ENCODE measurements around the gene SMARCD2.
A peak's percentile ranks its signal among the peaks of the same experiment; 100 is the strongest.
"Not testable (repeated sequence)": the region's sequence is repeated elsewhere in the genome, so short reads cannot be mapped to it uniquely, and the experiment has no call there.

The SMARCD2 gene

DNA sequence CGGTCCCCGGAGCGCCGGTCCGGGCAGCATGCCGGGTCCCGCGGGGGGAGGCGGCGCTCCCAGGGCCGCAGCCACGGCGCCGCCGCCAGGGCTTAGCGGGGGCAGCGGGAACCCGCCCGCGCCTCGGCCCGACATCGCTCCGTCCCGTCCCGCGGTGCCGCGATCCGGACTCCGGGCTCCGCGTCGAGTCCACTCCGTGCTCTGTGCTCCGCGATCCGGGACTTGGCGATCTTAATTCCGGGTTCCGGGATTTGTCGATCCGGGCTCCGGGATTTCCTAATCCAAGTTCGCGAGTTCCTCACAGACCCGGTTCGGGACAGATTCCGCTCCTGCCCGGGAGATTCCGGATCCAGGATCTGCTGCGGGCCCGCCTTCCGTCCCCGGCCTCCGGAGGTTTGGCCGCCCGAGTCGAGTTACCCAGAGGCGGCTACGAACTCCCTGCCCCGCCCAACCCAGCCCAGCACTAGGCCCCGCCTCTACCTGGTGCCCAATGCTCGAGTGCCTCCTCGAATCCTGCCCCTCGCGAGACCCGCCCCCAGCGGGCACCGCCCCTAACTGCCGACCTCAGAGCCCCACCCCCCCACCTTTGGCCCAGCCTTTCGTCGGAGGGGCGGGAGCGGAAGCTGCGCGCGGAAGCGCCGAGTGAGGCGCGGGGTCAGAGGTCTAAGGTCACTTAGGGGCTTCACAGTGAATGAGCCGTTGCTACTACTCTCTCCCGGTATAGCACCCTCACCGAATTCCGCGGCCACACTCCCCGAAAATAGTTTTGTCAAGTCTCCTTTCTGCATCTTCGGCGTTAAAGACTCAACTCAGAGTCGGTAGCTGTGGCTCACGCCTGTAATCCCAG is at the start of gene SMARCD2:
SMARCD2 (minus strand) TSS at position 146 of the 847 bp plus-strand sequence; CDS start at position 135, 11 bp downstream.
- peak; percentile 97 for DNase-seq

DNA sequence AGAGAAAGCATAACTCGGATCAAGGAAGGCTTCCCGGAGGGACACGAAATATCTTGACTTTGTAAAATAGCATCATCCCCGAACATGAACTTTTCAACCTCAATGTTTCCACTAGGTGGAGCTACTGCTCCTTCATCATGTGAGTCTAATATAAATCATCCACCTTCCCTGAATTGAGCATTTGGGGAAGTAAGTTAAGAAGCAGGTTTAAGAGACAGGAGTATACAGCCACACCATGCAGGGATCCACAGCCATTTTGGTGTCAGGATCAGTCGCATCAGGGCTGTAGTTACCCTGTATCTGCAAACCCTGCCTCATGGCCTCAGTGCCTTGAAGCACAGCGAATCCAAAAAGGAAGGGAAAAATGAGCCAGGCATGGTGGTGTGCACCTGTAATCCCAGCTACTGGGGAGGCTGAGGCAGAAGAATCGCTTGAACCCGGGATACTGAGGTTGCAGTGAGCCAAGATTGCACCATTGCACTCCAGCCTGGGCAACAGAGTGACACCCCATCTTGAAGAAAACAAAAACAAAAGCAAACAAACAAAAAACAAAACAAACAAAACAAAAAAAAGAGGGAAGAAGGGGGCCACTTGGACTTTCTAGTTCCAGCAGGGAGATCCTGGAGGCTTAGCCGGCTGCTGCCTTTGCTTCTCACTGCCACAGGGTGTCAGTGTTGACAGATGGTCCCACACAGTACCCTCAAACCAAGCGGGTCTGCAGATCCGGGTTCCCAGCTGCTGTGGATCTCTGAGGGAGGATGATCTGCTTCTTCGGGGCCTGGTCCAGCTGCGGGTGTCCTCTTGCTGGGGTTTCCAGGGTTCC is 46.8 kb upstream of the SMARCD2 start:
- peak; percentile 48 for DNase-seq

DNA sequence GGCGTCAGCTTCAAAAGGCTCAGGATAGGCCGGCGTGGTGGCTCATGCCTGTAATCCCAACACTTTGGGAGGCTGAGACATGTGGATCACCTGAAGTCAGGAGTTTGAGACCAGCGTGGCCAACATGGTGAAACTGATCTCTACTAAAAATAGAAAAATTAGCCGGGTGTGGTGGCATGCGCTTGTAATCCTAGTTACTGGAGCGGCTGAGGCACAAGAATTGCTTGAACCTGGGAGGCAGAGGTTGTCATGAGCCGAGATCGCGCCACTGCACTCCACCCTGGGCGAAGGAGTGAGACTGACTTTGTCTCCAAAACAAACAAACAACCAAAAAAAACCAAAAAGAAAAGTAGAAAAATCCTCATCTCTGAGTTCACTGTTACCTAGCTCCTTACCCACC is 42.6 kb upstream of the SMARCD2 start:
- not testable (repeated sequence) for DNase-seq

GRCh38 chr17:63882626-63883126 is 40.2 kb upstream of the SMARCD2 start:
- not testable (repeated sequence) for DNase-seq

DNA sequence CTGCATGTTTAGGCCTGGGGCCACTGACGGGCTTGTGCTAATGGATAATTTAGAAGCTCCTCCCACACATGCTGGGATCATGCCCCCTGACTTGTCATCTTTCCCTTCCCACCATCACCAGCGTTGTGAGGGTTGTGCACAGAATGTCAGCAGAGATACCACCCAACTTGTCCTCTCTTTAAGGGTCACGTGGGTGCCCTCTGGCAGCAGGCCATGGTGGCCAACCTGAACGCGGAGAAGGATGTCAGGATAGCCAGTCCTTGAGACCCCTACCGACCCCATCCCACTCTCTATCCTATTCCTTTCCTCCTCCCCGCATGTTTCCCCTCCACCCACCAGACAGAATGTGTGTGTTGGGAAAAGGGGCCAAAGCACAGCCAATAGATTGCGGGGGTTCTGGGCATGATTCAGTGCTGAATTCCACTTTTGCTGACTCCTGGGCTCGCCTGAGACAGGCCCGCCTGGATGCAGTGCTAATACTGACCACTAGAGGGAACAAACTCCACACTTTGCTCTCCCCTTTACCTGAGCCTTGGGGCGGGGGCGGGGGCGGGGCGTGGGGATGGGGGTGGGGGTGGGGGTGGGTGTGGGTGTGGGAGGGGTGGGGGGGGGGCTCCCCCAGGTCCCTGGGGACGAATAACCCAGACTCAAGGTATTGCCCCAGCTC is 39.6 kb upstream of the SMARCD2 start, which contains the start of gene GH2:
GH2 (minus strand) TSS at position 10 of the 667 bp plus-strand sequence. CDS start 143 bp downstream, outside the sequence.
- peak; percentile 44 for DNase-seq

DNA sequence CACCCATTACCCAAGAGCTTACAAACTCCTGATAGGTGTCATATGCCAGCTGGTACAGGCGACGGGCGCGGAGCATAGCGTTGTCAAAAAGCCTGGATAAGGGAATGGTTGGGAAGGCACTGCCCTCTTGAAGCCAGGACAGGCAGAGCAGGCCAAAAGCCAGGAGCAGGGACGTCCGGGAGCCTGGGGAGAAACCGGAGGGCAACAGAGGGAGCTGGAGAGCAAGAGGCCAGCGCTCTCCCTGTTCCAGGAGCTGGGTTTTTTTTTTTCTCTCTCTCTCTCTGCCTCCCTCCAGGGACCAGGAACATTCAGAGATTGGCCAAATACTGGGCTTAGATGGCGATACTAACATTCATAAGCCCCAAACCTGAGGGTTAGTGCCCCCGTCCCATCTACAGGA is 38.9 kb upstream of the SMARCD2 start:
- not testable (repeated sequence) for DNase-seq

GRCh38 chr17:63880706-63881105 is 38.2 kb upstream of the SMARCD2 start:
- no peak for DNase-seq

- DNase-seq = not testable (repeated sequence)
Observed at GRCh38 chr17:63878413-63878812, 35.9 kb upstream of the SMARCD2 start.

DNA sequence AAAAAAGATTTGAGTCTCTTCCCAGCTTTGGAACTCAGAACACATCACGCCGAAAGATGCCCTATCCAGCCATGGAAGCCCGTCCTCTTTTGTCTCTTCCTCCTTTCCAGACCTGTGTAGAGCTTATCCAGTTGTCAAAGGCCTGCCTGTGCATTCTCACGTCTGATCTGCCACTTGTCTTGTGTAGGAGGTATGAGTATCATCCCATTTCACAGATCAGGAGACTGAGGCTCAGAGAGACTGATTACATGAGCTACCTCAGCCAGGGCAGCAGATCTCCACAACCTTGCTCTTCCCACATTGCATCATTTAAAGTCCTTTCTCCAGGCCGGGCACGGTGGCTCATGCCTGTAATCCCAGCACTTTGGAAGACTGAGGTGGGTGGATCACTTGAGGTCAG is 32.2 kb upstream of the SMARCD2 start:
- not testable (repeated sequence) for DNase-seq

GRCh38 chr17:63874061-63874626 is 31.7 kb upstream of the SMARCD2 start:
- not testable (repeated sequence) for DNase-seq

- DNase-seq = not testable (repeated sequence)
Observed at GRCh38 chr17:63873577-63873976, 31.1 kb upstream of the SMARCD2 start, which contains the start of gene CSH2. Gene CSH2, minus strand, starts transcription at chr17:63873677. Its CDS starts 63 bp downstream, at chr17:63873614.

- not testable (repeated sequence) for DNase-seq
Observed at GRCh38 chr17:63871646-63872365, 29.3 kb upstream of the SMARCD2 start.

- not testable (repeated sequence) for DNase-seq
Observed at GRCh38 chr17:63870292-63870665, 27.8 kb upstream of the SMARCD2 start.

- not testable (repeated sequence) for DNase-seq
Observed at GRCh38 chr17:63869491-63870291, 27.2 kb upstream of the SMARCD2 start.

- not testable (repeated sequence) for DNase-seq
Observed at GRCh38 chr17:63866625-63867024, 24.1 kb upstream of the SMARCD2 start.

GRCh38 chr17:63859257-63859656 is 16.8 kb upstream of the SMARCD2 start:
- DNase-seq = no peak

DNA sequence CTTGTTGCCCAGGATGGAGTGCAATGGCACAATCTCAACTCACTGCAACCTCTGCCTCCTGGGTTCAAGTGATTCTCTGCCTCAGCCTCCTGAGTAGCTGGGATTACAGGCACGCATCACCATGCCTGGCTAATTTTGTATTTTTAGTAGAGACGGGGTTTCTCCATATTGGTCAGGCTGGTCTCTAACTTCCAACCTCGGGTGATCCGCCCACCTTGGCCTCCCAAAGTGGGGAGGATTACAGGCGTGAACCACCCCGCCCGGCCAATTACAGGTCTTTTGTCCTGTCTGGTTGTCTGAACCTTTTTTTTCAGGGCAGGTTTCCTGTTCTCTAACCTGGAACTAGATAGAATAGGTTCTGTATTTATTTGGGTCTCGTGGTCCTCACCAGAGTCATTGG is 13.9 kb upstream of the SMARCD2 start:
- DNase-seq = not testable (repeated sequence)

GRCh38 chr17:63855185-63855584 is 12.7 kb upstream of the SMARCD2 start:
- no peak for DNase-seq

DNA sequence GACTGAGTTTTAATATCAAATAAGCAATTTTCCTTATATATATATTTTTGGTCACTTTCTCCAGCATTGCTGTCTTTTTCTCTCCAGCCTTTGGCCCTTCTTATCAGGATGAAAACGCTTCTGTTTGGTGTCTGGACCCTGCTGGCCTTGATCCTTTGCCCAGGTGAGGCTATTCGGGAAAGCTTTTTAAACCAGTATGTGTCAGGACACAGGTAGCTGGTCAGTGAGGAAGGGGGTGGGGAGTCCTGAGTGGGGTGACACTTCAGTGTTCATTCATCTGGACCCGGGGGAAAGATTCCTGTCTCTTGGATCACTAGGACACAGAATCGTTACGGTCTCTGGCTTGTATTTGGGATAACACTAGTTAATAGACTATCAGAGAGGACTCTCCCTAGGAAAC is 12.2 kb upstream of the SMARCD2 start:
- DNase-seq = no peak

- no peak for DNase-seq
Observed at GRCh38 chr17:63853260-63853659, 10.8 kb upstream of the SMARCD2 start.

DNA sequence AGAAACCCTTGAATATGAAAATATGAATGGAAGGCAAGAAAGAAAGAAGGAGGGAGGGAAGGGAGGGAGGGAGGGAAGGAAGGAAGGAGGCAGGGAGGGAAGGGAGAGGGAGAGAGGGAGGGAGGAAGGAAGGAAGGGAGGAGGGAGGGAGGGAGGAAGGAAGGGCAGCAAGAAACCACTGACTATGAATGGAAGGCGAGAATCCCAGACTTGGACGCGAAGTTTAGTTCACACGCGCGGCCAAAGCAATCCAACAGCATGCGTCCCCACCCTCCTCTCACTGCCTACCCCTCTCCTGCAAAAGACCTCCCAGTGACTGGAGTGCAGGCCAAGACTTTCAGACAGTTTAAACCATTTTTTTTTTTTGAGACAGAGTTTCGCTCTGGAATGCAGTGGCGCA is 7.9 kb upstream of the SMARCD2 start:
- no peak for DNase-seq

Measured in hematopoietic multipotent progenitor cell treated with erythropoietin and hydrocortisone succinate and interleukin-3 and kit ligand, for 8 days (in vitro differentiated cells).